Neuronal stem cell (in vitro differentiated cells): Measurements from ENCODE around the gene PATZ1.

ENCODE experiments used
- DNase-seq: peaks from one replicate; pipeline ENCODE4 v3.0.0-alpha.2; 2013; ENCODE audit warnings: low spot score
- H2AFZ ChIP-seq: one replicate; pipeline ENCODE4 v1.6.1; 2013; ENCODE audit warnings: mild to moderate bottlenecking, low read length, inconsistent platforms
- H2AK5ac ChIP-seq: 2 replicates; pipeline ENCODE4 v1.6.1; 2013; ENCODE audit warnings: low read depth, mild to moderate bottlenecking, inconsistent platforms, low read length, moderate library complexity, mixed read lengths
- H2BK120ac ChIP-seq: 2 replicates; pipeline ENCODE4 v1.6.1; 2013; ENCODE audit warnings: low read depth, mild to moderate bottlenecking, inconsistent platforms, low read length, moderate library complexity, mixed read lengths
- H2BK12ac ChIP-seq: one replicate; pipeline ENCODE4 v1.6.1; 2013; ENCODE audit warnings: low read length, inconsistent platforms
- H2BK15ac ChIP-seq: 2 replicates; pipeline ENCODE4 v1.6.1; 2013; ENCODE audit warnings: mild to moderate bottlenecking, low read length, inconsistent platforms, mixed read lengths
- H2BK5ac ChIP-seq: one replicate; pipeline ENCODE4 v1.6.1; 2013; ENCODE audit warnings: inconsistent platforms, mild to moderate bottlenecking, low read length, moderate library complexity
- H3K14ac ChIP-seq: one replicate; pipeline ENCODE4 v1.6.1; 2013; ENCODE audit warnings: low read length, inconsistent platforms
- H3K18ac ChIP-seq: 2 replicates; pipeline ENCODE4 v1.6.1; 2013; ENCODE audit warnings: low read length, inconsistent platforms
- H3K23ac ChIP-seq: 2 replicates; pipeline ENCODE4 v1.6.1; 2013; ENCODE audit warnings: low read depth, mild to moderate bottlenecking, mixed read lengths, low read length, inconsistent platforms; ENCODE audit not compliant: poor library complexity
- H3K27ac ChIP-seq: replicated peaks from 3 replicates; pipeline ENCODE4 v1.5.1; 2013; ENCODE audit warnings: low read length, inconsistent platforms
- H3K27me3 ChIP-seq, 3 experiments: 2 replicates each; pipeline ENCODE4 v1.6.1; 2013; ENCODE audit warnings: low read length in 3 of 3, mild to moderate bottlenecking in 2 of 3, inconsistent platforms in 1 of 3, low read depth in 1 of 3, mixed read lengths in 1 of 3, moderate library complexity in 1 of 3; ENCODE audit not compliant: control insufficient read depth in 3 of 3, insufficient read depth in 3 of 3
- H3K36me3 ChIP-seq, 2 donors: replicated peaks in 1 of 2; 2 replicates each; pipeline ENCODE4 v1.6.1; 2013; ENCODE audit warnings: low read length in 2 of 2; ENCODE audit not compliant: control insufficient read depth in 2 of 2, insufficient read depth in 2 of 2
- H3K4ac ChIP-seq: 2 replicates; pipeline ENCODE4 v1.6.1; 2013; ENCODE audit warnings: inconsistent platforms, mild to moderate bottlenecking, low read length, moderate library complexity
- H3K4me1 ChIP-seq, 2 donors: 1 replicate in 1 of 2; 2 replicates in 1 of 2; pipeline ENCODE4 v1.6.1; 2013; ENCODE audit warnings: low read length in 2 of 2, low read depth in 1 of 2; ENCODE audit not compliant: control insufficient read depth in 2 of 2, insufficient read depth in 1 of 2
- H3K4me2 ChIP-seq: one replicate; pipeline ENCODE4 v1.6.1; 2013; ENCODE audit warnings: mild to moderate bottlenecking, low read length, inconsistent platforms; ENCODE audit not compliant: insufficient read depth, poor library complexity, severe bottlenecking
- H3K4me3 ChIP-seq, 2 donors: 2 replicates each; pipeline ENCODE4 v1.5.1; 2013; ENCODE audit warnings: low read length in 2 of 2, mild to moderate bottlenecking in 2 of 2, inconsistent platforms in 1 of 2, moderate library complexity in 1 of 2
- H3K79me1 ChIP-seq: one replicate; pipeline ENCODE4 v1.6.1; 2013; ENCODE audit warnings: low read depth, mild to moderate bottlenecking, inconsistent platforms, low read length, moderate library complexity
- H3K9ac ChIP-seq: one replicate; pipeline ENCODE4 v1.6.1; 2013; ENCODE audit warnings: mild to moderate bottlenecking, low read depth, low read length, inconsistent platforms; ENCODE audit not compliant: poor library complexity
- H3K9me3 ChIP-seq, 2 donors: replicated peaks in 1 of 2; 2 replicates each; pipeline versions ENCODE3 to v1.6.1; 2013; ENCODE audit warnings: low read length in 2 of 2, mild to moderate bottlenecking in 2 of 2, inconsistent platforms in 1 of 2, low read depth in 1 of 2, mixed read lengths in 1 of 2, moderate library complexity in 1 of 2; ENCODE audit not compliant: control insufficient read depth in 2 of 2, insufficient read depth in 1 of 2
- H4K8ac ChIP-seq: one replicate; pipeline ENCODE4 v1.6.1; 2013; ENCODE audit warnings: low read depth, mild to moderate bottlenecking, inconsistent platforms, low read length, moderate library complexity
- H4K91ac ChIP-seq: one replicate; pipeline ENCODE4 v1.6.1; 2013; ENCODE audit warnings: low read length, low read depth, mild to moderate bottlenecking, inconsistent platforms; ENCODE audit not compliant: poor library complexity
- WGBS, 2 donors: extraction: QIAGEN DNeasy Blood & Tissue Kit; methylation state at CpG; one replicate each; pipeline ENCODE4 v1.1.7; 2013; ENCODE audit warnings: missing lambda C conversion rate in 2 of 2, mixed read lengths in 1 of 2; ENCODE audit not compliant: insufficient read length in 2 of 2, insufficient replicate concordance in 1 of 2; ENCODE audit errors: extremely low coverage in 2 of 2; 5-methylcytosine and 5-hydroxymethylcytosine counted together

PATZ1 gene

GRCh38 chr22:31327806-31328543 lies 18.2 kb downstream of the PATZ1 start:
- no peaks in the 10 kb centered on the region for H3K4me1 ChIP-seq
- H3K4me2 ChIP-seq, result no peak overlapping the region
- H4K8ac ChIP-seq, result no peak overlapping the region
- no peak overlapping the region for H3K4me3 ChIP-seq
- no peak overlapping the region for H3K4ac ChIP-seq
- no peak for DNase-seq
- no peak overlapping the region for H3K9ac ChIP-seq
- no peak overlapping the region for H2AK5ac ChIP-seq
- no peaks in the 10 kb centered on the region for H3K9me3 ChIP-seq
- no peak overlapping the region for H2BK15ac ChIP-seq
- H3K36me3 ChIP-seq, result peaks cover 56 to 96% of the 10 kb centered on the region in 2 donors
- H2BK12ac ChIP-seq, result no peak overlapping the region
- H3K23ac ChIP-seq, result no peak overlapping the region
- H4K91ac ChIP-seq, result no peak overlapping the region
- no peak overlapping the region for H3K27ac ChIP-seq
- H2BK5ac ChIP-seq, result no peak overlapping the region
- H3K27me3 ChIP-seq, result no peaks in the 10 kb centered on the region
- no peak overlapping the region for H3K18ac ChIP-seq
- no peak overlapping the region for H2AFZ ChIP-seq
- no peak overlapping the region for H3K14ac ChIP-seq
- no peak overlapping the region for H2BK120ac ChIP-seq
- WGBS, 2 donors, result no CpG with 5 or more reads among the region's 9 CpGs
- peaks cover 10% of the 10 kb centered on the region for H3K79me1 ChIP-seq

GRCh38 chr22:31326877-31327276 lies 19.3 kb downstream of the PATZ1 start:
- no peak overlapping the region for H2AFZ ChIP-seq
- no peaks in the 10 kb centered on the region for H3K27me3 ChIP-seq
- H4K8ac ChIP-seq, result no peak overlapping the region
- H3K14ac ChIP-seq, result no peak overlapping the region
- H2BK120ac ChIP-seq, result no peak overlapping the region
- no peak overlapping the region for H4K91ac ChIP-seq
- H3K4me2 ChIP-seq, result no peak overlapping the region
- no peak overlapping the region for H2AK5ac ChIP-seq
- no peak overlapping the region for H3K18ac ChIP-seq
- peaks cover 10% of the 10 kb centered on the region for H3K79me1 ChIP-seq
- WGBS, 2 donors, result no CpG with 5 or more reads among the region's 9 CpGs
- no peak overlapping the region for H3K27ac ChIP-seq
- H3K4ac ChIP-seq, result no peak overlapping the region
- no peak overlapping the region for H3K9ac ChIP-seq
- no peak overlapping the region for H2BK12ac ChIP-seq
- H3K9me3 ChIP-seq, result no peaks in the 10 kb centered on the region
- H2BK5ac ChIP-seq, result no peak overlapping the region
- no peak for DNase-seq
- no peaks in the 10 kb centered on the region for H3K4me1 ChIP-seq
- H2BK15ac ChIP-seq, result no peak overlapping the region
- peaks cover 48 to 96% of the 10 kb centered on the region in 2 donors for H3K36me3 ChIP-seq
- no peak overlapping the region for H3K23ac ChIP-seq
- H3K4me3 ChIP-seq, result no peak overlapping the region

- Histone ChIP-seq H3K79me1 (peaks cover 8% of the 10 kb centered on the region), H2AK5ac (no peak overlapping the region), H2BK5ac (no peak overlapping the region), H3K23ac (no peak overlapping the region), H3K14ac (no peak overlapping the region), H3K9ac (no peak overlapping the region), H2BK15ac (no peak overlapping the region), H3K36me3 (peaks cover 33 to 71% of the 10 kb centered on the region in 2 donors), H3K4ac (no peak overlapping the region), H3K4me3 (no peak overlapping the region), H3K9me3 (no peaks in the 10 kb centered on the region), H2BK12ac (no peak overlapping the region), H3K4me2 (no peak overlapping the region), H4K8ac (no peak overlapping the region), H3K27ac (no peak overlapping the region), H2BK120ac (no peak overlapping the region), H3K18ac (no peak overlapping the region), H3K4me1 (no peaks in the 10 kb centered on the region), H2AFZ (no peak overlapping the region), H4K91ac (no peak overlapping the region), H3K27me3 (no peaks in the 10 kb centered on the region)
- no peak for DNase-seq
- no CpG with 5 or more reads among the region's 8 CpGs for WGBS, 2 donors
Observed at GRCh38 chr22:31323578-31324550, 22.3 kb downstream of the PATZ1 start.

GRCh38 chr22:31321421-31321820 lies 24.7 kb downstream of the PATZ1 start:
- DNase-seq, result no peak
- no peak overlapping the region for H2AFZ ChIP-seq
- no peak overlapping the region for H3K23ac ChIP-seq
- peaks cover 0 to under 1% of the 10 kb centered on the region in 2 donors for H3K9me3 ChIP-seq
- H3K14ac ChIP-seq, result no peak overlapping the region
- H3K4me3 ChIP-seq, result no peak overlapping the region
- H2AK5ac ChIP-seq, result no peak overlapping the region
- H3K36me3 ChIP-seq, result peaks cover 12 to 47% of the 10 kb centered on the region in 2 donors
- H3K9ac ChIP-seq, result no peak overlapping the region
- no peak overlapping the region for H3K4me2 ChIP-seq
- no peak overlapping the region for H2BK120ac ChIP-seq
- H4K8ac ChIP-seq, result no peak overlapping the region
- H3K18ac ChIP-seq, result no peak overlapping the region
- no peak overlapping the region for H2BK12ac ChIP-seq
- H3K4ac ChIP-seq, result no peak overlapping the region
- H2BK15ac ChIP-seq, result no peak overlapping the region
- H2BK5ac ChIP-seq, result no peak overlapping the region
- WGBS, 2 donors, result no CpG with 5 or more reads among the region's 4 CpGs
- no peak overlapping the region for H4K91ac ChIP-seq
- H3K79me1 ChIP-seq, result no peaks in the 10 kb centered on the region
- H3K4me1 ChIP-seq, result no peaks in the 10 kb centered on the region
- no peak overlapping the region for H3K27ac ChIP-seq
- no peaks in the 10 kb centered on the region for H3K27me3 ChIP-seq
